Smooth muscle cell (in vitro differentiated cells): ENCODE results near the gene ITGA4. TPM values are rescaled to one million over a fixed set of nuclear protein-coding genes. Genes with fewer than 3 reads are reported as not detected.

Source experiments
- DNase-seq: peaks from one replicate; lab custom pipeline; 2025; ENCODE audit not compliant: unreplicated experiment; lab: John Stamatoyannopoulos, UW
- H2AFZ ChIP-seq: fragments of 200-600 bp; sonication (generic); 2 replicates; pipeline ENCODE4 v1.6.0; 2016; ENCODE audit warnings: antibody characterized with exemption, low read depth, mild to moderate bottlenecking
- H3F3A ChIP-seq: fragments of 200-600 bp; sonication (generic); 2 replicates; pipeline ENCODE4 v1.6.0; 2017; ENCODE audit warnings: antibody characterized with exemption, low read depth
- H3K27ac ChIP-seq: fragments of 200-600 bp; sonication (generic); 2 replicates; pipeline ENCODE4 v1.5.1; 2016; ENCODE audit warnings: low read depth, mild to moderate bottlenecking
- H3K27me3 ChIP-seq: fragments of 200-600 bp; sonication (generic); 2 replicates; pipeline ENCODE4 v1.6.1; 2016; ENCODE audit warnings: low read depth, mild to moderate bottlenecking
- H3K36me3 ChIP-seq: fragments of 200-600 bp; sonication (generic); 2 replicates; pipeline ENCODE4 v1.5.1; 2016; ENCODE audit warnings: low read depth
- H3K4me1 ChIP-seq: fragments of 200-600 bp; sonication (generic); 2 replicates; pipeline ENCODE4 v1.5.1; 2016; ENCODE audit warnings: low read depth
- H3K4me2 ChIP-seq: fragments of 200-600 bp; sonication (generic); 2 replicates; pipeline ENCODE4 v1.6.0; 2016; ENCODE audit warnings: mild to moderate bottlenecking
- H3K4me3 ChIP-seq: fragments of 200-600 bp; sonication (generic); 2 replicates; pipeline ENCODE4 v1.5.1; 2016; ENCODE audit warnings: mild to moderate bottlenecking
- H3K79me2 ChIP-seq: fragments of 200-600 bp; sonication (generic); 2 replicates; pipeline ENCODE4 v1.6.0; 2016; ENCODE audit warnings: low read depth, mild to moderate bottlenecking
- H3K9ac ChIP-seq: fragments of 200-600 bp; sonication (generic); 2 replicates; pipeline ENCODE4 v1.6.0; 2016; ENCODE audit warnings: low read depth
- H3K9me3 ChIP-seq: fragments of 200-600 bp; sonication (generic); replicated peaks from 2 replicates; pipeline ENCODE4 v1.5.1; 2016; ENCODE audit warnings: low read depth
- H4K20me1 ChIP-seq: fragments of 200-600 bp; sonication (generic); 2 replicates; pipeline ENCODE4 v1.6.0; 2016; ENCODE audit warnings: low read depth
- CTCF ChIP-seq: fragments of 200-600 bp; sonication (generic); IDR thresholded peaks from 2 replicates; pipeline ENCODE4 v1.5.1; 2017; ENCODE audit warnings: borderline replicate concordance, mild to moderate bottlenecking, antibody characterized with exemption; ENCODE audit not compliant: insufficient read depth, poor library complexity, severe bottlenecking
- WGBS: methylation state at CpG from one replicate; pipeline ENCODE4 v1.1.7; 2016; ENCODE audit warnings: low lambda C conversion rate; 5-methylcytosine and 5-hydroxymethylcytosine counted together
- polyA plus RNA-seq: library from polyadenylated mRNA; unstranded; fragments of >200 nt; fragmentation: Nextera tagmentation; extraction: Ambion mirVana; gene quantifications from 2 replicates; pipeline ENCODE4 v1.2.1, GENCODE V29; 2016
- total RNA-seq: library from RNA; depleted of rRNA; stranded (reverse); fragments of >200 nt; gene quantifications from 2 replicates; pipeline ENCODE4 v1.2.3, GENCODE V29; 2014

Gene ITGA4
- total and polyA plus RNA-seq, 2 experiments from 2014 or later: 7.1 to 16.3 TPM

GRCh38 chr2:181520253-181520652 is 63.1 kb downstream of the ITGA4 start:
- Histone ChIP-seq H3K4me2 (no peak overlapping the region), H3K27ac (no peak overlapping the region), H3K27me3 (no peaks in the 10 kb centered on the region), H3F3A (no peaks in the 10 kb centered on the region), H2AFZ (no peak overlapping the region), H3K9ac (no peak overlapping the region), H3K79me2 (no peaks in the 10 kb centered on the region), H3K9me3 (no peaks in the 10 kb centered on the region), H3K36me3 (no peaks in the 10 kb centered on the region), H3K4me1 (no peaks in the 10 kb centered on the region), H3K4me3 (no peak overlapping the region), H4K20me1 (no peaks in the 10 kb centered on the region)
- WGBS: 100% methylated on average over 1 of the region's 1 CpG
- TF ChIP-seq CTCF: no peak
- no peak for DNase-seq

- TF ChIP-seq CTCF: no peak
- Histone ChIP-seq H3K27me3 (no peaks in the 10 kb centered on the region), H3K4me3 (no peak overlapping the region), H3K4me1 (no peaks in the 10 kb centered on the region), H3K27ac (no peak overlapping the region), H4K20me1 (no peaks in the 10 kb centered on the region), H2AFZ (peak overlapping the region; percentile 3), H3K36me3 (no peaks in the 10 kb centered on the region), H3K79me2 (no peaks in the 10 kb centered on the region), H3K4me2 (no peak overlapping the region), H3F3A (no peaks in the 10 kb centered on the region), H3K9ac (no peak overlapping the region), H3K9me3 (no peaks in the 10 kb centered on the region)
- WGBS: 84% methylated on average over 5 of the region's 5 CpGs
- no peak for DNase-seq
These were observed 66.6 kb downstream of the ITGA4 start for GRCh38 chr2:181523756-181524155.

GRCh38 chr2:181526014-181526413 is 68.8 kb downstream of the ITGA4 start:
- Histone ChIP-seq H3F3A (no peaks in the 10 kb centered on the region), H3K4me3 (no peak overlapping the region), H3K9me3 (no peaks in the 10 kb centered on the region), H4K20me1 (no peaks in the 10 kb centered on the region), H3K79me2 (no peaks in the 10 kb centered on the region), H3K36me3 (no peaks in the 10 kb centered on the region), H2AFZ (no peak overlapping the region), H3K27me3 (no peaks in the 10 kb centered on the region), H3K4me1 (no peaks in the 10 kb centered on the region), H3K27ac (no peak overlapping the region), H3K4me2 (no peak overlapping the region), H3K9ac (no peak overlapping the region)
- 79% methylated on average over 4 of the region's 4 CpGs for WGBS
- no peak for TF ChIP-seq CTCF
- DNase-seq: no peak

GRCh38 chr2:181527058-181527457 is 69.9 kb downstream of the ITGA4 start:
- no peak for DNase-seq
- Histone ChIP-seq H2AFZ (no peak overlapping the region), H4K20me1 (no peaks in the 10 kb centered on the region), H3K4me3 (no peak overlapping the region), H3K36me3 (no peaks in the 10 kb centered on the region), H3F3A (no peaks in the 10 kb centered on the region), H3K9me3 (no peaks in the 10 kb centered on the region), H3K79me2 (no peaks in the 10 kb centered on the region), H3K4me2 (no peak overlapping the region), H3K4me1 (no peaks in the 10 kb centered on the region), H3K27ac (no peak overlapping the region), H3K27me3 (no peaks in the 10 kb centered on the region), H3K9ac (no peak overlapping the region)
- 91% methylated on average over 6 of the region's 6 CpGs for WGBS
- TF ChIP-seq CTCF: no peak
